ENCODE measurements around the gene RASSF5. TPM values are rescaled to one million over a fixed set of nuclear protein-coding genes. Genes with fewer than 3 reads are reported as not detected.

Gene RASSF5
- total and polyA plus RNA-seq, 2 of the 13 experiments (the other 11 are each of a cell fraction or from before 2014, with no cell fraction given), result 0.18 to 0.40 TPM

DNA sequence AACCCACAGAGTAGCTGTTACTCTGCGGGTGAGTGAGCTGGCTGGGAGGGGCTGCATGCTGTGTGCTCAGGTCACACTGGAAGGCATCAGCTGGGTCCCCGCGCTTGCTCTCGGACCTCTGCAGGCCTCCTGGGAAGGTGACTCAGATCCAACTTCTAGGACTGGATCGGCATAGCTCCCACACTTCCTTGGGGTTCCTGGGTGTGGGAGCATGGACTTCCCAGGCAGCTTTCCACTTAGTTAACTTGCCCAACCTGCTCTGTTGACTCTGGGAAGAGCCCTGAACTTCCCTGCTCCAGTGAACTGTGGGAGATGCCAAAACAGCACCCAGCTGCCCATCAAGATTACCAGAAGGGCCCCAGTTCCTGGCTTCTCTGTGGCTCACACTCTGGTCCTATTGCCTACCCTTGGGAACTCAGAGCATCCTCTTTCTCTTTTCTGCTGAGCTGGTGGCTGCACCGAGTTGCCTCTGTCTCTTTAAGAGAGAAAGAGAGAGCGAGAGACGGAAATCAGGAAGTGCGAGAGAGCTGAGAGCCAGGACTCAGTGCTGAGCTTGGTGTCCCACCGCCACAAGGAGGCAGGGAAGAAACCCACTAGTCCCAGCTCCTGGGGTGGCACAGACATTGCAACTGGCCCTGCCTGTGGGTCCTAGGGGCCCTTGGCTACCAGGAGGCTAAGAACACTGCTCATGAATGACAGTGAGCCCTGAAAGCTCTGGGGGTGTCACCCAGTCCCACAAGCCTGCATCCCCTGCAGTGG lies 37.2 kb upstream of the RASSF5 start, which contains the start of gene IKBKE (continued):
- TF ChIP-seq, protein P1, sequence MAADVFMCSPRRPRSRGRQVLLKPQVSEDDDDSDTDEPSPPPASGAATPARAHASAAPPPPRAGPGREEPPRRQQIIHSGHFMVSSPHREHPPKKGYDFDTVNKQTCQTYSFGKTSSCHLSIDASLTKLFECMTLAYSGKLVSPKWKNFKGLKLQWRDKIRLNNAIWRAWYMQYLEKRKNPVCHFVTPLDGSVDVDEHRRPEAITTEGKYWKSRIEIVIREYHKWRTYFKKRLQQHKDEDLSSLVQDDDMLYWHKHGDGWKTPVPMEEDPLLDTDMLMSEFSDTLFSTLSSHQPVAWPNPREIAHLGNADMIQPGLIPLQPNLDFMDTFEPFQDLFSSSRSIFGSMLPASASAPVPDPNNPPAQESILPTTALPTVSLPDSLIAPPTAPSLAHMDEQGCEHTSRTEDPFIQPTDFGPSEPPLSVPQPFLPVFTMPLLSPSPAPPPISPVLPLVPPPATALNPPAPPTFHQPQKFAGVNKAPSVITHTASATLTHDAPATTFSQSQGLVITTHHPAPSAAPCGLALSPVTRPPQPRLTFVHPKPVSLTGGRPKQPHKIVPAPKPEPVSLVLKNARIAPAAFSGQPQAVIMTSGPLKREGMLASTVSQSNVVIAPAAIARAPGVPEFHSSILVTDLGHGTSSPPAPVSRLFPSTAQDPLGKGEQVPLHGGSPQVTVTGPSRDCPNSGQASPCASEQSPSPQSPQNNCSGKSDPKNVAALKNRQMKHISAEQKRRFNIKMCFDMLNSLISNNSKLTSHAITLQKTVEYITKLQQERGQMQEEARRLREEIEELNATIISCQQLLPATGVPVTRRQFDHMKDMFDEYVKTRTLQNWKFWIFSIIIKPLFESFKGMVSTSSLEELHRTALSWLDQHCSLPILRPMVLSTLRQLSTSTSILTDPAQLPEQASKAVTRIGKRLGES (CRISPR knock-in tag; IDR thresholded peaks at IDR 0.05; ENCODE audit: borderline replicate concordance), result no peak
- peak; percentile 40 for TF ChIP-seq ZFY (CRISPR knock-in tag; IDR thresholded peaks at IDR 0.05)
- TF ChIP-seq, protein P2, sequence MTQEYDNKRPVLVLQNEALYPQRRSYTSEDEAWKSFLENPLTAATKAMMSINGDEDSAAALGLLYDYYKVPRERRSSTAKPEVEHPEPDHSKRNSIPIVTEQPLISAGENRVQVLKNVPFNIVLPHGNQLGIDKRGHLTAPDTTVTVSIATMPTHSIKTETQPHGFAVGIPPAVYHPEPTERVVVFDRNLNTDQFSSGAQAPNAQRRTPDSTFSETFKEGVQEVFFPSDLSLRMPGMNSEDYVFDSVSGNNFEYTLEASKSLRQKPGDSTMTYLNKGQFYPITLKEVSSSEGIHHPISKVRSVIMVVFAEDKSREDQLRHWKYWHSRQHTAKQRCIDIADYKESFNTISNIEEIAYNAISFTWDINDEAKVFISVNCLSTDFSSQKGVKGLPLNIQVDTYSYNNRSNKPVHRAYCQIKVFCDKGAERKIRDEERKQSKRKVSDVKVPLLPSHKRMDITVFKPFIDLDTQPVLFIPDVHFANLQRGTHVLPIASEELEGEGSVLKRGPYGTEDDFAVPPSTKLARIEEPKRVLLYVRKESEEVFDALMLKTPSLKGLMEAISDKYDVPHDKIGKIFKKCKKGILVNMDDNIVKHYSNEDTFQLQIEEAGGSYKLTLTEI (CRISPR knock-in tag; conservative IDR thresholded peaks at IDR 0.05), result no peak
- TF ChIP-seq ZNF446 (CRISPR knock-in tag; IDR thresholded peaks at IDR 0.05), result no peak
- TF ChIP-seq KDM4B (CRISPR knock-in tag; IDR thresholded peaks at IDR 0.05), result no peak
- no peak for TF ChIP-seq RELA (CRISPR knock-in tag; IDR thresholded peaks at IDR 0.05)
- peak; percentile 78 for TF ChIP-seq ZMYM3 (CRISPR knock-in tag; IDR thresholded peaks at IDR 0.05)
- no peak for TF ChIP-seq SMARCC2 (IDR thresholded peaks at IDR 0.05)
- peak; percentile 88 for TF ChIP-seq ELF1 (CRISPR knock-in tag; IDR thresholded peaks at IDR 0.05)
- 0 out of 2 replicates have a peak, but pooled peaks have one; percentile 5 for TF ChIP-seq EED (CRISPR knock-in tag; IDR thresholded peaks at IDR 0.05)
- TF ChIP-seq EP300 (IDR thresholded peaks at IDR 0.05; ENCODE audit: low read depth in 2 of 2, low read length in 2 of 2), result no peak
- TF ChIP-seq EP300 (CRISPR knock-in tag; IDR thresholded peaks at IDR 0.05; ENCODE audit: borderline replicate concordance), result no peak
- 0 out of 2 replicates have a peak, but pooled peaks have one; percentile 2 for TF ChIP-seq FOXO1 (CRISPR knock-in tag; IDR thresholded peaks at IDR 0.05)
- TF ChIP-seq, protein P3, sequence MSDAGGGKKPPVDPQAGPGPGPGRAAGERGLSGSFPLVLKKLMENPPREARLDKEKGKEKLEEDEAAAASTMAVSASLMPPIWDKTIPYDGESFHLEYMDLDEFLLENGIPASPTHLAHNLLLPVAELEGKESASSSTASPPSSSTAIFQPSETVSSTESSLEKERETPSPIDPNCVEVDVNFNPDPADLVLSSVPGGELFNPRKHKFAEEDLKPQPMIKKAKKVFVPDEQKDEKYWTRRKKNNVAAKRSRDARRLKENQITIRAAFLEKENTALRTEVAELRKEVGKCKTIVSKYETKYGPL (CRISPR knock-in tag; IDR thresholded peaks at IDR 0.05), result no peak
- no peak for TF ChIP-seq SALL2 (CRISPR knock-in tag; IDR thresholded peaks at IDR 0.05)
- TF ChIP-seq GZF1 (CRISPR knock-in tag; IDR thresholded peaks at IDR 0.05), result no peak
- no peak for TF ChIP-seq ZFP36 (IDR thresholded peaks at IDR 0.05; ENCODE audit: borderline replicate concordance, low read depth, low read length, partially characterized antibody)
- no peak for TF ChIP-seq TCF7 (IDR thresholded peaks at IDR 0.05; ENCODE audit: low read depth)
- TF ChIP-seq, protein P4, sequence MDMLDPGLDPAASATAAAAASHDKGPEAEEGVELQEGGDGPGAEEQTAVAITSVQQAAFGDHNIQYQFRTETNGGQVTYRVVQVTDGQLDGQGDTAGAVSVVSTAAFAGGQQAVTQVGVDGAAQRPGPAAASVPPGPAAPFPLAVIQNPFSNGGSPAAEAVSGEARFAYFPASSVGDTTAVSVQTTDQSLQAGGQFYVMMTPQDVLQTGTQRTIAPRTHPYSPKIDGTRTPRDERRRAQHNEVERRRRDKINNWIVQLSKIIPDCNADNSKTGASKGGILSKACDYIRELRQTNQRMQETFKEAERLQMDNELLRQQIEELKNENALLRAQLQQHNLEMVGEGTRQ (IDR thresholded peaks at IDR 0.05; ENCODE audit: low read depth, low read length), result no peak
- TF ChIP-seq, protein P4 (CRISPR knock-in tag; IDR thresholded peaks at IDR 0.05; ENCODE audit: borderline replicate concordance), result no peak
- TF ChIP-seq, protein P5, sequence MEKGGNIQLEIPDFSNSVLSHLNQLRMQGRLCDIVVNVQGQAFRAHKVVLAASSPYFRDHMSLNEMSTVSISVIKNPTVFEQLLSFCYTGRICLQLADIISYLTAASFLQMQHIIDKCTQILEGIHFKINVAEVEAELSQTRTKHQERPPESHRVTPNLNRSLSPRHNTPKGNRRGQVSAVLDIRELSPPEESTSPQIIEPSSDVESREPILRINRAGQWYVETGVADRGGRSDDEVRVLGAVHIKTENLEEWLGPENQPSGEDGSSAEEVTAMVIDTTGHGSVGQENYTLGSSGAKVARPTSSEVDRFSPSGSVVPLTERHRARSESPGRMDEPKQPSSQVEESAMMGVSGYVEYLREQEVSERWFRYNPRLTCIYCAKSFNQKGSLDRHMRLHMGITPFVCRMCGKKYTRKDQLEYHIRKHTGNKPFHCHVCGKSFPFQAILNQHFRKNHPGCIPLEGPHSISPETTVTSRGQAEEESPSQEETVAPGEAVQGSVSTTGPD (CRISPR knock-in tag; IDR thresholded peaks at IDR 0.05), result no peak
